HG03442 (cell line): ENCODE data around the gene CTR9.
"Not testable (repeated sequence)": the region's sequence is repeated elsewhere in the genome, so short reads cannot be mapped to it uniquely, and the experiment has no call there.

ENCODE experiments used
- ATAC-seq: cut with Tn5 transposase; IDR thresholded peaks from one replicate; pipeline ENCODE4 v1.9.1; 2021; ENCODE audit warnings: mild to moderate bottlenecking, moderate library complexity; ENCODE audit not compliant: unreplicated experiment

Gene CTR9

DNA sequence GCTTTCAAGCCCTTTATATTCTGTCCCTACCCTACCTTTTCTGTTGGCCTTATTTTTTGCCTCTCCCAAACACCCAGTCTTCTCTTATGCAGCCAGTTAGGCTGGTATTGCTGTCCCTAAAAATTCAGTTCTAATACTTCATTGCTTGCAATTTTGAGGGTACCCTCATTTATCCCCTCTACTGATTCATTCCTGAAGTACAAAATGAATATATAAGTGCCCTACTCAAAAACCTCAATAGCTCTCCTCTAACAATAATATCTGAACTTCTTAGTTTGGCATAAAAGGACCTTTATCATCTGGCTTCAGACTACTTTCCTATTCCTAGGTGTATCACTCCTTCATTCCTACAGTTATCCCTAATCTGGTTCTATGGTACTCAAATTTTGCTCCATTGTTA lies 62.9 kb downstream of the CTR9 start:
- no peak for ATAC-seq

DNA sequence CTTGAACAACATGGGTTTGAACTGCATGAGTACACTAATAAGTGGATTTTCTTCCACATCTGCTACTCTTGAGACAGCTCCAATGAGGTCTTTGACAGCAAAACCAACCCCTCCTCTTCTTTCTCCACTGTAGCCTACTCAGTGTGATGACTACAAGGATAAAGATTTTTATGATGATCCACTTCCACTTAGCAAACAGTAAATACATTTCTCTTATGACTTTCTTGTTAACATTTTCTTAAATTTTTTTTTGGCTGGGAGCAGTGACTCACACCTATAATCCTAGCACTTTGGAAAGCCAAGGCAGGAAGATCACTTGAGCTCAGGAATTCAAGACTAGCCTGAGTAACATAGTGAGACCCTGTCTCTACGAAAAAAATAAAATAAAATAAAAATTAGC lies 67.5 kb downstream of the CTR9 start:
- no peak for ATAC-seq

DNA sequence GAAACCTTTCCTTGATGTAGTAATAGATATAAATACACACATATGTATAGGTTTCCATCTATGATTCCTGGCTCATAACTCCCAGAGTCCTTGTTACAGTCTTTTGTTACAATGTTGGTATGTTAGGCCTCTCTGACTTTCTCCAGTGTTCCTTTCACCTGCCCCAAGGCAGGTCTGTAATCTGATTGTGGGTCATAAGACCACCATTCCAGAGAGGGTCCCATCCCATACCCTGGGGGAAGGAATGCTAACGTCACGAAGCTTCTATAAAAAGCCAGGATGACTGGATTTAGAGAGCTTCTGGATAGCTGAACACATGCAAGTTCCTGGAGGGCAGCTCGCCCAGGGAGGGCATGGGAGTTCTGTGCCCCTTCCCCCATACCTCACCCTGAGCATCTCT lies 71.4 kb downstream of the CTR9 start:
- not testable (repeated sequence) for ATAC-seq

DNA sequence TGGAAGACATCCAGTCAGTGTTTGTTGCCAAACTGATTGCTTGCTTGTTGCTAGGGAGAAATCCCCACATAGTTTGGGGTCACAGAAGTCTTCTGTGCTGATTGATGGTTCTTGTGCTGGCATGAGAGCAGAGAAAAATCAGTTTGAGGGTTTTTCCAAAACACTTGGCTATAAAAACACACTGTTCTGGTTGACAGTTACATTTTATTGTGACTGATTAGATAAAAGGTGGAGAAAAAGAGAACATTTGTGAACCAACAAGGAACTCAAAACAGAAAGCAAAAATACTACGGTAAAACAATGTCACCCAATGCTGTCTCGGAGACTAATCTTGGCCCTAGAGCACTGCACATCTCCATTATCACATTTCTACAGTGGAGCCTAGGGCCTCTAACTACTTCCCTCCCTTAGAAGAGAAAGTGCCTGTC lies 72.1 kb downstream of the CTR9 start:
- ATAC-seq, result no peak

DNA sequence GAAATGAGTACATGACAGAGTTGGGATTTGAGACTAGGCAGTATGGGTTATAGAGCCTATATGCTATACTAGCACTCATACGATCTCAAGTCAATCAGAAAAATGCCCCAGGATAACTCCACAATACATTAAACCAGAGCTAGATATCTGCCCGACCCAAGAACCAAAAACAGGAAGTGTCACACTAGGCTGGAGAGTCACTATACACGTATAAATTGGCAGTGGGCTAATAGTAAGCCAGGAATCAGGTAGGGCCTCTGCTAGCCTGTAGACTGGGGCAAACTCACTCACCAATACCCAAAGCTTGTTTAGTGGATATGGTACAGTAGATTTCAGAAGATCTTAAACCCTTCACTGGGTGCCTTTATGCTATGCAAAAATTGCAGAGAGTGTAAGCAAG lies 73.8 kb downstream of the CTR9 start:
- peak; percentile 66 for ATAC-seq

DNA sequence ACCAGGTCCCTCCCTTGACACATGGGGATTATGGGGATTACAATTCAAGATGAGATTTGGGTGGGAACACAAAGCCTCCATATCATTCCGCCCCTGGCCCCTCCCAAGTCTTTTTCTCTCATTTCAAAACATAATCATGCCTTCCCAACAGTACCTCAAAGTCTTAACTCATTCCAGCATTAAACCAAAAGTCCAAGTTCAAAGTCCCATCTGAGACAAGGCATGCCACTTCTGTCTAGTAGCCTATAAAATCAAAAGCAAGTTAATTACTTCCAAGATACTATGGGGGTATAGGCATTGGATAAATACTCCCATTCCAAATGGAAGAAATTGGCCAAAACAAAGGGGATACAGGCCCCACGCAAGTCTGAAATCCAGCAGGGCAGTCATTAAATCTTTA lies 77.4 kb downstream of the CTR9 start:
- ATAC-seq, result no peak

DNA sequence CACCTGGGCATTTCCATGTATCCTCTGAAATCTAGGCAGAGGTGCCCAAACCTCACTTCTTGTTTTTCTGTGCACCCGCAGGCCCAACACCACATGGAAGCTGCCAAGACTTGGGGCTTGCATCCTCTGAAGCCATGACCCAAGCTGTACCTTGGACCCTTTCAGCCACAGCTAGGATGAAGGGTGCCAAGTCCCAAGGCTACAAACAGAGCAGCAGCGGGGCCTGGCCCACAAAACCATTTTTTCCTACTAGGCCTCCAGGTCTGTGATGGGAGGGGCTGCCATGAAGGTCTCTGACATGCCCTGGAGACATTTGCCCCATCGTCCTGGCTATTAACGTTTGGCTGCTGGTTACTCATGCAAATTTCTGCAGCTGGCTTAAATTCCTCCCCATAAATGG lies 78.1 kb downstream of the CTR9 start:
- ATAC-seq, result no peak
